CD4-positive, alpha-beta T cell (primary cell): ENCODE measurements around the gene ST3GAL5. TPM values are rescaled to one million over a fixed set of nuclear protein-coding genes. Genes with fewer than 3 reads are reported as not detected.

Source experiments
- ATAC-seq: fragments of 200-7000 bp; cut with Tn5 transposase; one replicate; pipeline ENCODE4 v1.10.0; 2022; ENCODE audit warnings: mild to moderate bottlenecking; ENCODE audit not compliant: poor library complexity
- CTCF ChIA-PET: fragments of 350-600 bp; sonication (Branson Sonifier 250); formaldehyde crosslinking; loops from one replicate; lab custom pipeline; 2021; ENCODE audit warnings: antibody characterized with exemption, inconsistent platforms; lab: Charles Lee
- POLR2A ChIA-PET: fragments of 350-600 bp; sonication (Branson Sonifier 250); formaldehyde crosslinking; loops from one replicate; lab custom pipeline; 2021; ENCODE audit warnings: antibody characterized with exemption, inconsistent platforms; lab: Charles Lee
- DNase-seq, 14 experiments: peaks; one replicate each; pipeline ENCODE4 v3.0.0-alpha.2; 2013 to 2020; ENCODE audit warnings: mixed read lengths in 2 of 14
- H3K27ac ChIP-seq, 2 donors: one replicate each; pipeline versions ENCODE4 v1.5.1 to v1.7.0; 2013; ENCODE audit warnings: low read length in 2 of 2, low read depth in 1 of 2, mild to moderate bottlenecking in 1 of 2
- H3K27me3 ChIP-seq, 2 experiments: 1 replicate in 1 of 2; 2 replicates in 1 of 2; pipeline versions ENCODE4 v1.6.1 to v1.7.0; 2013; ENCODE audit warnings: low read length in 2 of 2, control low read depth in 1 of 2, mild to moderate bottlenecking in 1 of 2, moderate library complexity in 1 of 2; ENCODE audit not compliant: insufficient read depth in 2 of 2, control insufficient read depth in 1 of 2
- H3K36me3 ChIP-seq: one replicate; pipeline ENCODE4 v1.6.1; 2013; ENCODE audit warnings: low read length, control low read depth; ENCODE audit not compliant: insufficient read depth
- H3K4me1 ChIP-seq: one replicate; pipeline ENCODE4 v1.6.1; 2013; ENCODE audit warnings: low read length, control low read depth; ENCODE audit not compliant: insufficient read depth
- H3K4me3 ChIP-seq: one replicate; pipeline ENCODE4 v1.5.1; 2013; ENCODE audit warnings: mild to moderate bottlenecking, low read length, moderate library complexity
- H3K9me3 ChIP-seq, 2 experiments: 1 replicate in 1 of 2; 2 replicates in 1 of 2; pipeline versions ENCODE4 v1.6.1 to v1.7.0; 2013; ENCODE audit warnings: low read length in 2 of 2, mild to moderate bottlenecking in 2 of 2, control low read depth in 1 of 2, moderate library complexity in 1 of 2; ENCODE audit not compliant: control insufficient read depth in 1 of 2, insufficient read depth in 1 of 2
- H3K27ac Mint-ChIP-seq: one replicate; pipeline ENCODE4 v1.8.0; 2020; ENCODE audit warnings: mixed read lengths
- H3K27me3 Mint-ChIP-seq: one replicate; pipeline ENCODE4 v1.8.0; 2021; ENCODE audit warnings: mixed read lengths
- H3K36me3 Mint-ChIP-seq: one replicate; pipeline ENCODE4 v1.8.0; 2021; ENCODE audit warnings: low read depth, mixed read lengths
- H3K4me1 Mint-ChIP-seq: one replicate; pipeline ENCODE4 v1.8.0; 2021; ENCODE audit warnings: low read depth, mixed read lengths
- H3K4me3 Mint-ChIP-seq: one replicate; pipeline ENCODE4 v1.8.0; 2020; ENCODE audit warnings: mild to moderate bottlenecking, mixed read lengths
- H3K9me3 Mint-ChIP-seq: one replicate; pipeline ENCODE4 v1.8.0; 2020; ENCODE audit warnings: mixed read lengths
- intact Hi-C, 2 experiments: fragments of 100-400 bp; cut with DNase I in 1 of 2; cut with micrococcal nuclease in 1 of 2; formaldehyde crosslinking; loops; one replicate each; pipeline versions ENCODE4 v1.15.1 to v1.9.0; 2023 to 2025; cut with DNase I, micrococcal nuclease
- total RNA-seq, 174 experiments: library from RNA in 2 of 174; stranded (reverse) in 2 of 174; gene quantifications; one replicate each; pipeline ENCODE4 v1.2.3 and lab custom pipeline; 2021 to 2026
- TF ChIP-seq, protein P1 (sequence below): fragments of 200-600 bp; IDR thresholded peaks from one replicate; pipeline ENCODE4 v1.8.0; 2022; ENCODE audit warnings: antibody characterized with exemption, mild to moderate bottlenecking

ST3GAL5 gene
- total RNA-seq, 2 experiments from 2014 or later, result 76.7 to 77.8 TPM

DNA sequence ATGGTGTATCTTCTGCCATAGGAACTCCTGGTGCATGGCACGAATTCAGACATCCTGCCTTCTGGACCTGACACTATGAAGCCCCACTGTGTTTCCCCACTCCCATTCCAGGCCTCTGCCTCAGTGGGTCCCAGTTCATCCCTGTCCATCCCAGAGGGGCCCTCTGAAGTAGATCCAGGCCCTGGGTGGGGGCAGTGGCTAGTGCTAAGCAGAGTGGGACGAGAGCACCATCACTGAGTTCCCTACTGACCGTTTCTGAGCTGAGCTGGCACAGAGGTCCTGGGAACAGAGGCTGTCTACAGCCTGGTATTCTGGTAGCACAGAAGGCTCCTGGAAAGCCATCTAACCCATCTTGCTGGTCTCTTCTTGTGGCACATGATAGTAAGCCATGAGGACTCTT, 81.0 kb downstream of the ST3GAL5 start:
- H3K9me3 Mint-ChIP-seq, result no peaks in the 10 kb centered on the region
- intact Hi-C loops, result no loop called here

DNA sequence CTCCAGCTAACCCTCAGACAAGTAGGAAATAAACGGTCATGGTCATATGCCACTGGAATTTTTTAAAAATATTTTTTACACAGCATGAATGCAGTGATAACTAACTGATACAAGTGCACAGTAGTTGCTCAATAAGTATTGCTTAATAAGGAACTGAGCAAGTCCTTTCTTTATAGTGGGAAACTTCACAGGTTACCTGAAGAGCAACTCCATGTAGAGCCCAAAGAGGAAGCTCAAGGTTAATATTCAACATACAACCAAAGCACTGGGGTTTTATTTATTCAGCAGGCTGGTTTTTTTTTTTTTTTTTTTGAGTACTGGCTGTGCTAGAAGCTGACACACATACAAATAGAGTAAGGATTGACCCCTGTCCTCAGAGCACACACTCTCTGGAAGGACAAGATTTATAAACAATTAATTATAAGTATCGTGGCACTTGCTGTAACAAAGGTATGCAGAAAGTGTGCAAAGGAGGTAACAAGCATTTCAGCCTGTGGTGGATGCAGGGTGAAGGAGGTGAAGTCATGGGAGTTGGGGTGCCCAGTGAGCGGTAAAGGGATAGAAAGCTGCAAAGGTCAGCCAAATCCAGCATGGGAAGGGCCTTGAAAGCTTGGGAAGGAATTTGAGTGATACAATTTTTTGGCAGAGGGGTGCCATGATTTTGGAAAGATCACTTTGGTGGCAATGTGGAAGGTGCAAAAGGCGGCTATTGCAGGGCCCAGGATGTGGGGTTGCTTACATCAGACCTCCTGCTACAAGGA, 82.3 kb downstream of the ST3GAL5 start:
- intact Hi-C loops, result no loop called here
- Mint-ChIP-seq H3K27me3 (no peaks in the 10 kb centered on the region), H3K4me1 (peaks cover 14% of the 10 kb centered on the region), H3K36me3 (no peaks in the 10 kb centered on the region), H3K4me3 (no peak overlapping the region), H3K27ac (no peak overlapping the region), H3K9me3 (no peaks in the 10 kb centered on the region)
- CTCF ChIA-PET, result interaction anchor here (1.5 kb wide), 1 partner anchor 78 kb away, joined by 3 read pairs; no protein-coding TSS in a partner anchor
- Histone ChIP-seq H3K9me3 (no peaks in the 10 kb centered on the region), H3K27ac (no peak overlapping the region), H3K36me3 (no peaks in the 10 kb centered on the region), H3K27me3 (no peaks in the 10 kb centered on the region), H3K4me3 (no peak overlapping the region), H3K4me1 (peaks cover 9% of the 10 kb centered on the region)
- DNase-seq (no peak), ATAC-seq (no peak)
- POLR2A ChIA-PET, result no interaction called here
- TF ChIP-seq, protein P1, sequence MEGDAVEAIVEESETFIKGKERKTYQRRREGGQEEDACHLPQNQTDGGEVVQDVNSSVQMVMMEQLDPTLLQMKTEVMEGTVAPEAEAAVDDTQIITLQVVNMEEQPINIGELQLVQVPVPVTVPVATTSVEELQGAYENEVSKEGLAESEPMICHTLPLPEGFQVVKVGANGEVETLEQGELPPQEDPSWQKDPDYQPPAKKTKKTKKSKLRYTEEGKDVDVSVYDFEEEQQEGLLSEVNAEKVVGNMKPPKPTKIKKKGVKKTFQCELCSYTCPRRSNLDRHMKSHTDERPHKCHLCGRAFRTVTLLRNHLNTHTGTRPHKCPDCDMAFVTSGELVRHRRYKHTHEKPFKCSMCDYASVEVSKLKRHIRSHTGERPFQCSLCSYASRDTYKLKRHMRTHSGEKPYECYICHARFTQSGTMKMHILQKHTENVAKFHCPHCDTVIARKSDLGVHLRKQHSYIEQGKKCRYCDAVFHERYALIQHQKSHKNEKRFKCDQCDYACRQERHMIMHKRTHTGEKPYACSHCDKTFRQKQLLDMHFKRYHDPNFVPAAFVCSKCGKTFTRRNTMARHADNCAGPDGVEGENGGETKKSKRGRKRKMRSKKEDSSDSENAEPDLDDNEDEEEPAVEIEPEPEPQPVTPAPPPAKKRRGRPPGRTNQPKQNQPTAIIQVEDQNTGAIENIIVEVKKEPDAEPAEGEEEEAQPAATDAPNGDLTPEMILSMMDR, result no peak

More for the DNA sequence above, 81.0 kb downstream of the ST3GAL5 start:
- Mint-ChIP-seq H3K4me3 (no peak overlapping the region), H3K36me3 (no peaks in the 10 kb centered on the region), H3K27me3 (no peaks in the 10 kb centered on the region), H3K27ac (no peak overlapping the region), H3K4me1 (peaks cover 14% of the 10 kb centered on the region)
- DNase-seq (no peak), ATAC-seq (no peak)
- H3K27me3 ChIP-seq, result no peaks in the 10 kb centered on the region
- CTCF ChIA-PET, result no interaction called here
- H3K4me3 ChIP-seq, result no peak overlapping the region
- no peaks in the 10 kb centered on the region for H3K9me3 ChIP-seq
- no peaks in the 10 kb centered on the region for H3K36me3 ChIP-seq
- TF ChIP-seq, protein P1, result no peak
- POLR2A ChIA-PET, result no interaction called here
- peaks cover 9% of the 10 kb centered on the region for H3K4me1 ChIP-seq
- H3K27ac ChIP-seq, result no peak overlapping the region

DNA sequence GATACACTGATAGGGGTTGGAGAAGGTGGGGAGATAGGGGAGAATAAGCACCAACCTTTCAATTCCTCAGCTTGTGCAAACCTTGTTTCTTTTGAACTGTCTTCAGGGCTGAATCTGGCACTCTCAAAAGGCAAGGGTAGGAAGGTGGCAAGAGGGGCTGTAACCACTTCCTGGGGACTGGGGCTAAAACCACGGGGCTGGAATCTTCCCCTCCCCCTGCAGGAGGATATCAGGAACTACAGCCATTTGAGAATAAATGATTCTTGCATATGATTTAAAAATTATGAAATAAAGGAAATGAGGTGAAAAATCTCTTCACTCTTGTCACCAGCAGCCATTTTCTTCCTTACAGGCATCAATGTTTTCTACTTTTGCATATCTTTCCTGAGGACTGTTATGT, 84.2 kb downstream of the ST3GAL5 start:
- Mint-ChIP-seq H3K27me3 (peaks cover 5% of the 10 kb centered on the region), H3K27ac (no peak overlapping the region)

More for the DNA sequence above, 84.2 kb downstream of the ST3GAL5 start:
- ATAC-seq (peak; percentile 58), DNase-seq (peak in 6 of 14 experiments; percentile 11 to 43 (median 30))
- CTCF ChIA-PET, result no interaction called here
- POLR2A ChIA-PET, result no interaction called here
- intact Hi-C loops, result no loop called here
- Mint-ChIP-seq H3K4me3 (no peak overlapping the region), H3K4me1 (peaks cover 14% of the 10 kb centered on the region), H3K9me3 (no peaks in the 10 kb centered on the region), H3K36me3 (no peaks in the 10 kb centered on the region)
- Histone ChIP-seq H3K4me1 (peaks cover 9% of the 10 kb centered on the region), H3K36me3 (no peaks in the 10 kb centered on the region), H3K27ac (no peak overlapping the region), H3K4me3 (no peak overlapping the region), H3K9me3 (no peaks in the 10 kb centered on the region), H3K27me3 (peaks cover 0 to under 1% of the 10 kb centered on the region in 2 experiments)
- TF ChIP-seq, protein P1, result peak; percentile 32
